AG04450 (cell line): ENCODE results near the gene ADCY5. TPM values are rescaled to one million over a fixed set of nuclear protein-coding genes. Genes with fewer than 3 reads are reported as not detected.

Source experiments
- CTCF ChIA-PET: fragments of 300-600, 350-600 bp; formaldehyde crosslinking; extraction: SDS; loops from one replicate; lab custom pipeline; 2022; ENCODE audit warnings: antibody characterized with exemption, inconsistent platforms; lab: Charles Lee
- POLR2A ChIA-PET: fragments of 350-600 bp; formaldehyde crosslinking; extraction: SDS; loops from one replicate; lab custom pipeline; 2021; ENCODE audit warnings: antibody characterized with exemption, inconsistent platforms; lab: Yijun Ruan, JAX
- DNase-seq: peaks from one replicate; pipeline ENCODE4 v3.0.0-alpha.2; 2011; ENCODE audit warnings: low read depth, low spot score
- H3K27ac ChIP-seq: one replicate; pipeline ENCODE4 v1.5.1; 2012; ENCODE audit warnings: low read depth, low read length, control low read depth
- H3K27me3 ChIP-seq: one replicate; pipeline ENCODE4 v1.6.0; 2012; ENCODE audit warnings: low read length; ENCODE audit not compliant: control insufficient read depth, insufficient read depth
- H3K4me3 ChIP-seq: 2 replicates; pipeline ENCODE4 v1.5.1; 2011; ENCODE audit warnings: mild to moderate bottlenecking, low read depth, low read length, control low read depth
- H3K9me3 ChIP-seq: 2 replicates; pipeline ENCODE4 v1.5.1; 2012; ENCODE audit warnings: low read length; ENCODE audit not compliant: control insufficient read depth, insufficient read depth
- CTCF ChIP-seq: IDR thresholded peaks from 2 replicates; pipeline ENCODE4 v1.5.1; 2011; ENCODE audit warnings: low read depth, low read length, control low read depth, inconsistent platforms
- polyA plus RNA-seq: library from polyadenylated mRNA; depleted of rRNA; stranded (reverse); fragments of >200 nt; gene quantifications from 2 replicates; pipeline ENCODE4 v1.2.3, GENCODE V29; 2011

The ADCY5 gene
- polyA plus RNA-seq, 1 experiment, result 0.20 TPM

- peaks cover 5% of the 10 kb centered on the region; the same call in 1 of the 2 replicates for H3K9me3 ChIP-seq
- ChIA-PET POLR2A (no interaction called here), CTCF (no interaction called here)
- H3K27ac ChIP-seq, result no peak overlapping the region
- peaks cover 60% of the 10 kb centered on the region for H3K27me3 ChIP-seq
- TF ChIP-seq CTCF, result no peak
- DNase-seq, result no peak
- no peak overlapping the region for H3K4me3 ChIP-seq
Observed at GRCh38 chr3:123444744-123445143, 4.1 kb downstream of the ADCY5 start.

GRCh38 chr3:123444023-123444422, 4.9 kb downstream of the ADCY5 start:
- no peak for TF ChIP-seq CTCF
- POLR2A ChIA-PET, result no interaction called here

GRCh38 chr3:123442908-123443307, 6.0 kb downstream of the ADCY5 start:
- TF ChIP-seq CTCF, result no peak
- Histone ChIP-seq H3K9me3 (peaks cover 5% of the 10 kb centered on the region; the same call in 1 of the 2 replicates), H3K27me3 (peaks cover 60% of the 10 kb centered on the region), H3K4me3 (no peak overlapping the region), H3K27ac (no peak overlapping the region)
- POLR2A ChIA-PET, result no interaction called here
- DNase-seq, result no peak
- CTCF ChIA-PET, result no interaction called here

More at GRCh38 chr3:123444023-123444422, 4.9 kb downstream of the ADCY5 start:
- CTCF ChIA-PET, result no interaction called here
- no peak for DNase-seq
- Histone ChIP-seq H3K27me3 (peaks cover 59% of the 10 kb centered on the region), H3K9me3 (peaks cover 5% of the 10 kb centered on the region; the same call in 1 of the 2 replicates), H3K27ac (no peak overlapping the region), H3K4me3 (no peak overlapping the region)

DNA sequence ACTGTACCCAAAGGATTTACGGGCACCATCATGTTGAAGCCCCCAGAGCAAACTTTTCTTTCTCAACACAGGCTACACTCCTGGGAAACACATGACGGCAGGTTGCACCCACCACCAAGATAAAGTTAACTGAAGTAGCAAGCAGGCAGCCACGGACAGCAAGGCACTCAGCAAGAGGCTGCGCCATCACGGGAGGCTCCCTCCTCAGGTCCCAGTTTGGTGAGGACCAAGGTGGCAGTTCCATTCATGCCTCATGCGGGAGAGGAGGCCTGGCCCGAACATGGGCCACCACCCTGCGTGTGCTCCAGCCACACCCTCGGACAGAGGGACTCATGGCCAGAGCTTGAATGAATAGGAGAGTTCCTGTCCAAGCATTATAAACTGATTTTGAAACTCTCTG, 6.8 kb downstream of the ADCY5 start:
- Histone ChIP-seq H3K27me3 (peaks cover 62% of the 10 kb centered on the region), H3K9me3 (no peaks in the 10 kb centered on the region), H3K27ac (no peak overlapping the region), H3K4me3 (no peak overlapping the region)
- ChIA-PET CTCF (no interaction called here), POLR2A (no interaction called here)
- DNase-seq, result no peak
- TF ChIP-seq CTCF, result no peak

- no peak overlapping the region for H3K27ac ChIP-seq
- ChIA-PET CTCF (no interaction called here), POLR2A (no interaction called here)
- no peaks in the 10 kb centered on the region for H3K9me3 ChIP-seq
- DNase-seq, result no peak
- TF ChIP-seq CTCF, result no peak
- peaks cover 49% of the 10 kb centered on the region for H3K27me3 ChIP-seq
- H3K4me3 ChIP-seq, result no peak overlapping the region
Observed at GRCh38 chr3:123439806-123440580, 8.9 kb downstream of the ADCY5 start.
